HEK293 (cell line): ENCODE data around the gene CDH11.

Experiments
- CTCF ChIA-PET: fragments of 350-600 bp; formaldehyde crosslinking; extraction: SDS; loops from one replicate; lab custom pipeline; 2021; ENCODE audit warnings: antibody characterized with exemption; lab: Yijun Ruan, JAX
- POLR2A ChIA-PET: fragments of 300-600 bp; formaldehyde crosslinking; extraction: SDS; loops from one replicate; lab custom pipeline; 2020; ENCODE audit warnings: antibody characterized with exemption, inconsistent platforms; lab: Yijun Ruan, JAX
- H3K27ac ChIP-seq: fragments of 200-500 bp; sonication (Bioruptor generic); 2 replicates; pipeline ENCODE4 v1.5.1; 2014; ENCODE audit warnings: low read depth, low read length, control low read depth, inconsistent platforms; ENCODE audit errors: extremely low read depth
- H3K36me3 ChIP-seq, 2 experiments: fragments of 200-500 bp in 1 of 2; sonication (Bioruptor generic) in 1 of 2; 1 replicate in 1 of 2; 2 replicates in 1 of 2; pipeline ENCODE4 v1.5.1; 2014 to 2017; ENCODE audit warnings: inconsistent platforms in 2 of 2, low read length in 2 of 2; ENCODE audit not compliant: control insufficient read depth in 2 of 2, insufficient read depth in 1 of 2
- H3K4me1 ChIP-seq: fragments of 200-500 bp; sonication (Bioruptor generic); 2 replicates; pipeline ENCODE4 v1.5.1; 2014; ENCODE audit warnings: mild to moderate bottlenecking, low read length, inconsistent platforms; ENCODE audit not compliant: control insufficient read depth, insufficient read depth
- H3K4me3 ChIP-seq: 2 replicates; pipeline ENCODE4 v1.5.1; 2011; ENCODE audit warnings: low read depth, mild to moderate bottlenecking, control low read depth, low read length, moderate library complexity
- H3K9me3 ChIP-seq: fragments of 200-500 bp; sonication (Bioruptor generic); 2 replicates; pipeline ENCODE4 v1.5.1; 2014; ENCODE audit warnings: low read depth, low read length, inconsistent platforms; ENCODE audit not compliant: control insufficient read depth, insufficient read depth
- FEZF1 ChIP-seq: fragments of 450-650 bp; formaldehyde crosslinking; IDR thresholded peaks from 2 replicates; pipeline ENCODE4 v1.5.1; 2016; ENCODE audit warnings: missing biosample characterization, missing genetic modification characterization
- KLF1 ChIP-seq: fragments of 450-650 bp; formaldehyde crosslinking; IDR thresholded peaks from 2 replicates; pipeline ENCODE4 v1.5.1; 2016; ENCODE audit warnings: missing biosample characterization, missing genetic modification characterization
- PRDM10 ChIP-seq: fragments of 450-650 bp; formaldehyde crosslinking; IDR thresholded peaks from 2 replicates; pipeline ENCODE4 v1.5.1; 2016; ENCODE audit warnings: missing biosample characterization, missing genetic modification characterization
- PRDM2 ChIP-seq: fragments of 450-650 bp; formaldehyde crosslinking; IDR thresholded peaks from 2 replicates; pipeline ENCODE4 v1.5.1; 2016; ENCODE audit warnings: missing biosample characterization, missing genetic modification characterization, borderline replicate concordance
- PRDM4 ChIP-seq: fragments of 450-650 bp; formaldehyde crosslinking; IDR thresholded peaks from 2 replicates; pipeline ENCODE4 v1.5.1; 2017; ENCODE audit warnings: missing biosample characterization, missing genetic modification characterization
- REST ChIP-seq: fragments of 450-650 bp; formaldehyde crosslinking; IDR thresholded peaks from 2 replicates; pipeline ENCODE4 v1.5.1; 2016; ENCODE audit warnings: missing biosample characterization, missing genetic modification characterization
- ZFP37 ChIP-seq: fragments of 450-650 bp; formaldehyde crosslinking; IDR thresholded peaks from 2 replicates; pipeline ENCODE4 v1.5.1; 2016; ENCODE audit warnings: missing biosample characterization, missing genetic modification characterization
- ZNF223 ChIP-seq: fragments of 450-650 bp; formaldehyde crosslinking; IDR thresholded peaks from 2 replicates; pipeline ENCODE4 v1.5.1; 2016; ENCODE audit warnings: missing biosample characterization, missing genetic modification characterization
- ZNF530 ChIP-seq: fragments of 450-650 bp; formaldehyde crosslinking; IDR thresholded peaks from 2 replicates; pipeline ENCODE4 v1.5.1; 2016; ENCODE audit warnings: low read depth, missing biosample characterization, missing genetic modification characterization
- ZNF645 ChIP-seq: fragments of 450-650 bp; formaldehyde crosslinking; IDR thresholded peaks from 2 replicates; pipeline ENCODE4; 2016; ENCODE audit warnings: missing biosample characterization, missing genetic modification characterization
- ZNF670 ChIP-seq: fragments of 450-650 bp; formaldehyde crosslinking; IDR thresholded peaks from 2 replicates; pipeline ENCODE4 v1.5.1; 2016; ENCODE audit warnings: missing biosample characterization, missing genetic modification characterization, low read depth
- ZNF704 ChIP-seq: fragments of 450-650 bp; formaldehyde crosslinking; IDR thresholded peaks from 2 replicates; pipeline ENCODE4 v1.5.1; 2016; ENCODE audit warnings: missing biosample characterization, missing genetic modification characterization
- ZNF785 ChIP-seq: fragments of 450-650 bp; formaldehyde crosslinking; IDR thresholded peaks from 2 replicates; pipeline ENCODE4 v1.5.1; 2016; ENCODE audit warnings: missing biosample characterization, missing genetic modification characterization
- ZSCAN16 ChIP-seq: fragments of 450-650 bp; formaldehyde crosslinking; IDR thresholded peaks from 2 replicates; pipeline ENCODE4 v1.5.1; 2016; ENCODE audit warnings: missing biosample characterization, missing genetic modification characterization
- ZSCAN23 ChIP-seq: fragments of 450-650 bp; formaldehyde crosslinking; IDR thresholded peaks from 2 replicates; pipeline ENCODE4 v1.5.1; 2016; ENCODE audit warnings: missing biosample characterization, missing genetic modification characterization
- ZXDB ChIP-seq: fragments of 450-650 bp; formaldehyde crosslinking; IDR thresholded peaks from 2 replicates; pipeline ENCODE4 v1.5.1; 2016; ENCODE audit warnings: missing biosample characterization, missing genetic modification characterization

CDH11 gene

GRCh38 chr16:64933885-64934284, 188.0 kb downstream of the CDH11 start (continued):
- TF ChIP-seq PRDM10: no peak
- no peak for TF ChIP-seq ZSCAN23 (tag by site-specific recombination)
- TF ChIP-seq REST (tag by site-specific recombination): no peak

GRCh38 chr16:64926476-64926875, 195.4 kb downstream of the CDH11 start:
- CTCF ChIA-PET: no interaction called here
- no peaks in the 10 kb centered on the region for H3K9me3 ChIP-seq
- H3K4me3 ChIP-seq: no peak overlapping the region
- H3K4me1 ChIP-seq: no peaks in the 10 kb centered on the region
- TF ChIP-seq ZNF530 (no peak), ZFP37 (no peak), ZXDB (no peak), ZNF785 (tag by site-specific recombination) (no peak), PRDM2 (tag by site-specific recombination) (no peak), KLF1 (tag by site-specific recombination) (no peak), ZNF223 (tag by site-specific recombination) (no peak)
- H3K27ac ChIP-seq: no peak overlapping the region
- POLR2A ChIA-PET: no interaction called here
- H3K36me3 ChIP-seq: no peaks in the 10 kb centered on the region

GRCh38 chr16:64925166-64925565, 196.7 kb downstream of the CDH11 start:
- CTCF ChIA-PET: no interaction called here
- no peak overlapping the region for H3K27ac ChIP-seq
- POLR2A ChIA-PET: no interaction called here
- H3K9me3 ChIP-seq: no peaks in the 10 kb centered on the region
- H3K36me3 ChIP-seq: no peaks in the 10 kb centered on the region
- no peak overlapping the region for H3K4me3 ChIP-seq
- no peaks in the 10 kb centered on the region for H3K4me1 ChIP-seq
- TF ChIP-seq ZNF704: no peak
- no peak for TF ChIP-seq PRDM4
- no peak for TF ChIP-seq ZNF670
- no peak for TF ChIP-seq ZSCAN16 (tag by site-specific recombination)
- TF ChIP-seq FEZF1: no peak
- TF ChIP-seq ZNF645 (tag by site-specific recombination): no peak
